H1 (cell line): ENCODE measurements around the gene ENPP7. TPM values are rescaled to one million over a fixed set of nuclear protein-coding genes. Genes with fewer than 3 reads are reported as not detected.

ENCODE experiments used
- CTCF ChIA-PET: fragments of 300-600 bp; sonication (Branson Sonifier 250); formaldehyde crosslinking; loops from one replicate; lab custom pipeline; 2021; ENCODE audit not compliant: partially characterized antibody; lab: Charles Lee
- POLR2A ChIA-PET: fragments of 300-600 bp; sonication (Branson Sonifier 250); formaldehyde crosslinking; loops from one replicate; lab custom pipeline; 2021; ENCODE audit warnings: inconsistent platforms; ENCODE audit not compliant: partially characterized antibody; lab: Charles Lee
- DNase-seq, 2 experiments: peaks; one replicate each; pipeline versions ENCODE4 v3.0.0 to v3.0.0-alpha.2; 2010 to 2022; ENCODE audit warnings: low spot score in 2 of 2, low read depth in 1 of 2, mixed read lengths in 1 of 2
- FAIRE-seq: peaks from 2 replicates; lab custom pipeline; 2011; peaks lifted over from hg19 to GRCh38; lab: Jason Lieb, UNC
- H2AFZ ChIP-seq: 2 replicates; pipeline ENCODE4 v1.8.1; 2012; ENCODE audit warnings: low read length, inconsistent platforms
- H2AK5ac ChIP-seq: 2 replicates; pipeline ENCODE4 v1.6.1; 2013; ENCODE audit warnings: low read depth, low read length
- H2BK120ac ChIP-seq: replicated peaks from 2 replicates; pipeline ENCODE3; 2013; ENCODE audit warnings: low read depth, low read length, inconsistent platforms
- H2BK12ac ChIP-seq: 2 replicates; pipeline ENCODE4 v1.6.1; 2013; ENCODE audit warnings: low read depth, low read length
- H2BK15ac ChIP-seq: 2 replicates; pipeline ENCODE4 v1.6.1; 2013; ENCODE audit warnings: low read length
- H2BK20ac ChIP-seq: 2 replicates; pipeline ENCODE4 v1.6.1; 2013; ENCODE audit warnings: low read length
- H2BK5ac ChIP-seq: 2 replicates; pipeline ENCODE4 v1.6.1; 2013; ENCODE audit warnings: low read depth, low read length
- H3K14ac ChIP-seq: 2 replicates; pipeline ENCODE4 v1.6.1; 2013; ENCODE audit warnings: inconsistent platforms; ENCODE audit not compliant: insufficient read length
- H3K18ac ChIP-seq: 2 replicates; pipeline ENCODE4 v1.6.1; 2013; ENCODE audit warnings: low read length; ENCODE audit errors: extremely low read depth
- H3K23ac ChIP-seq: 2 replicates; pipeline ENCODE4 v1.6.1; 2013; ENCODE audit warnings: inconsistent platforms; ENCODE audit not compliant: insufficient read length
- H3K23me2 ChIP-seq: 2 replicates; pipeline ENCODE4 v1.6.1; 2013; ENCODE audit warnings: low read depth, low read length
- H3K27ac ChIP-seq: 2 replicates; pipeline ENCODE4 v1.6.1; 2011; ENCODE audit warnings: low read depth, low read length, inconsistent platforms
- H3K27me3 ChIP-seq, 4 experiments: replicated peaks in 1 of 4; 1 replicate in 1 of 4; 2 replicates in 3 of 4; pipeline versions ENCODE4 v1.6.1 to v1.8.1; 2011 to 2013; ENCODE audit warnings: low read length in 3 of 4, mild to moderate bottlenecking in 3 of 4, inconsistent platforms in 2 of 4, mixed read lengths in 2 of 4, moderate library complexity in 1 of 4; ENCODE audit not compliant: control insufficient read depth in 3 of 4, insufficient read depth in 3 of 4; ENCODE audit errors: extremely low read depth in 1 of 4
- H3K36me3 ChIP-seq, 4 experiments: 2 replicates each; pipeline versions ENCODE4 v1.6.1 to v1.8.1; 2011 to 2013; ENCODE audit warnings: mild to moderate bottlenecking in 4 of 4, low read length in 3 of 4, moderate library complexity in 2 of 4, control low read depth in 1 of 4, inconsistent platforms in 1 of 4; ENCODE audit not compliant: insufficient read depth in 4 of 4, control insufficient read depth in 2 of 4
- H3K4ac ChIP-seq: replicated peaks from 2 replicates; pipeline ENCODE3; 2013; ENCODE audit warnings: low read length, low read depth, mixed read lengths, inconsistent platforms; ENCODE audit not compliant: insufficient read length
- H3K4me1 ChIP-seq, 4 experiments: replicated peaks in 1 of 4; 1 replicate in 1 of 4; 2 replicates in 3 of 4; pipeline versions ENCODE4 v1.6.1 to v1.8.1; 2011 to 2013; ENCODE audit warnings: low read length in 3 of 4, inconsistent platforms in 2 of 4, mixed read lengths in 1 of 4; ENCODE audit not compliant: insufficient read depth in 4 of 4, control insufficient read depth in 3 of 4
- H3K4me2 ChIP-seq, 2 experiments: 2 replicates each; pipeline versions ENCODE4 v1.6.1 to v1.8.1; 2011 to 2013; ENCODE audit warnings: low read depth in 2 of 2, low read length in 2 of 2, control low read depth in 1 of 2, inconsistent platforms in 1 of 2, mild to moderate bottlenecking in 1 of 2; ENCODE audit not compliant: insufficient read depth in 1 of 2
- H3K4me3 ChIP-seq, 4 experiments: fragments of 200-600, 300-600 bp in 1 of 4; sonication (generic), shearing (Covaris generic), sonication (Bioruptor Twin) in 1 of 4; 2 replicates each; pipeline versions ENCODE4 v1.5.1 to v1.8.1; 2011 to 2016; ENCODE audit warnings: low read length in 4 of 4, low read depth in 3 of 4, control low read depth in 2 of 4, inconsistent platforms in 2 of 4, mild to moderate bottlenecking in 2 of 4, mixed read lengths in 1 of 4, moderate library complexity in 1 of 4; ENCODE audit not compliant: insufficient read depth in 2 of 4; ENCODE audit errors: extremely low read depth in 1 of 4
- H3K56ac ChIP-seq: replicated peaks from 2 replicates; pipeline ENCODE3; 2013; ENCODE audit warnings: low read depth, mild to moderate bottlenecking, mixed read lengths, low read length, inconsistent platforms; ENCODE audit not compliant: insufficient read length
- H3K79me1 ChIP-seq: 2 replicates; pipeline ENCODE4 v1.6.1; 2013; ENCODE audit warnings: low read depth, low read length, control low read depth
- H3K79me2 ChIP-seq, 2 experiments: 2 replicates each; pipeline versions ENCODE4 v1.6.1 to v1.8.1; 2012 to 2013; ENCODE audit warnings: low read length in 2 of 2, mild to moderate bottlenecking in 2 of 2, inconsistent platforms in 1 of 2; ENCODE audit not compliant: insufficient read depth in 2 of 2, control insufficient read depth in 1 of 2
- H3K9ac ChIP-seq, 4 experiments: replicated peaks in 1 of 4; 1 replicate in 1 of 4; 2 replicates in 3 of 4; pipeline versions ENCODE4 v1.6.1 to v1.8.1; 2011 to 2013; ENCODE audit warnings: low read depth in 3 of 4, low read length in 3 of 4, control low read depth in 2 of 4, mild to moderate bottlenecking in 2 of 4, moderate library complexity in 2 of 4, inconsistent platforms in 1 of 4; ENCODE audit errors: extremely low read depth in 1 of 4
- H3K9me3 ChIP-seq, 2 experiments: 2 replicates each; pipeline versions ENCODE4 v1.6.1 to v1.8.1; 2012 to 2013; ENCODE audit warnings: mild to moderate bottlenecking in 2 of 2, moderate library complexity in 2 of 2, control low read depth in 1 of 2, inconsistent platforms in 1 of 2, low read depth in 1 of 2, low read length in 1 of 2, mixed read lengths in 1 of 2; ENCODE audit not compliant: insufficient read depth in 2 of 2
- H4K20me1 ChIP-seq, 2 experiments: replicated peaks in 1 of 2; 2 replicates each; pipeline versions ENCODE3 to v1.8.1; 2011 to 2013; ENCODE audit warnings: inconsistent platforms in 2 of 2, low read length in 2 of 2, mild to moderate bottlenecking in 1 of 2; ENCODE audit not compliant: insufficient read depth in 2 of 2, control insufficient read depth in 1 of 2
- H4K5ac ChIP-seq: 2 replicates; pipeline ENCODE4 v1.6.1; 2013; ENCODE audit warnings: low read length, low read depth, mixed read lengths, inconsistent platforms; ENCODE audit not compliant: insufficient read length
- H4K8ac ChIP-seq: 2 replicates; pipeline ENCODE4 v1.8.0; 2013; ENCODE audit warnings: mild to moderate bottlenecking, moderate library complexity, low read length, inconsistent platforms; ENCODE audit not compliant: insufficient read depth; ENCODE audit errors: extremely low read depth
- H4K91ac ChIP-seq: replicated peaks from 2 replicates; pipeline ENCODE3; 2013; ENCODE audit warnings: low read length, mixed read lengths, inconsistent platforms; ENCODE audit not compliant: insufficient read length
- E2F6 ChIP-seq: IDR thresholded peaks from 2 replicates; pipeline ENCODE4 v1.6.1; 2012; ENCODE audit warnings: inconsistent platforms
- KDM5A ChIP-seq: fragments of 200-600 bp; IDR thresholded peaks from 2 replicates; pipeline ENCODE4 v1.7.1; 2012; ENCODE audit warnings: mild to moderate bottlenecking, low read length, inconsistent platforms, mixed read lengths
- WGBS, 2 experiments: shearing (Covaris generic) in 1 of 2; methylation state at CpG; one replicate each; pipeline versions ENCODE4 v1.1.6 to v1.1.7; 2013 to 2015; ENCODE audit warnings: low lambda C conversion rate in 2 of 2, mixed read lengths in 2 of 2, inconsistent platforms in 1 of 2, low coverage in 1 of 2, missing lambda C conversion rate in 1 of 2; ENCODE audit not compliant: insufficient replicate concordance in 2 of 2, insufficient coverage in 1 of 2, insufficient read length in 1 of 2; ENCODE audit errors: extremely low coverage in 1 of 2, missing lambda C conversion rate in 1 of 2; 5-methylcytosine and 5-hydroxymethylcytosine counted together
- polyA plus RNA-seq, 7 experiments: library from polyadenylated mRNA; depleted of rRNA in 3 of 7; stranded (reverse) in 5 of 7; unstranded in 2 of 7; fragments of >200 nt in 5 of 7; fragments of 200-250 nt in 2 of 7; gene quantifications; 1 replicate in 5 of 7; 2 replicates in 1 of 7; 4 replicates in 1 of 7; pipeline versions ENCODE4 v1.2.1 to v1.2.3, GENCODE V29; 2011 to 2013; ENCODE audit warnings: missing spikeins in 2 of 7, mixed read lengths in 2 of 7
- total RNA-seq: library from RNA; stranded (reverse); fragmentation: NEBNext Ultra II Directional; extraction: Animal tissue kit (Norgen Biotek cat#: 25700); gene quantifications from 2 replicates; pipeline ENCODE4 v1.2.1, GENCODE V29; 2021

ENPP7 gene
- total and polyA plus RNA-seq, 2 of the 8 experiments (the other 6 are each of a cell fraction or from before 2014, with no cell fraction given): not detected

DNA sequence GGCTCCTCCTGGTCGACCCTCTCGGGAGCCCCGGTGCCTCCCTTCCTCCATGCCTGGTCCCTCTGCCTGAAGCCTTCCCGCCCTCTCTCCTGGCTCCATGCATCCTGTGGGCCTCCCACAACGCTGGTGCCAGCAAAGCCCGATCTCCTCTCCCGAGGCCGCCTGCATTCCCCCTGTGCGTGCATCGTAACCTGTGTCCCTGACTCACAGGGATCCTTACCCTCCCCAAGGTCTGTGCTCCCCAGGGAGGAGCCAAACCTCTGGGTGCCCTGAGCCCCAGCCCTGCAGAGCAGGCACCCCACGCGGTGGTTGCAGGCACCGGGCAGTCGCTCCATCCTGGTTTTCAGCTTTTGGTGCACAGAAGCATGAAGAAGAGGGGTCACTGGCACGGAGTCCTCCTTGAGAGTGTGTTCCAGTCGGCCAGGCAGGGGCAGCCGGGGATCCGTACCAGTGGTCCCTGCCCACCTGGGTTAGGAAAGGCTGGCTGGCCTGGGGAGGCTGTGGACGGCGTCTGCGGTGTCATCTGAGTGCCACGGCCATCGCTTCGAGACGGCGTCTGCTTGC, 1.8 kb upstream of the ENPP7 start:
- H4K91ac ChIP-seq: no peak overlapping the region
- H2AK5ac ChIP-seq: no peak overlapping the region
- H2BK20ac ChIP-seq: no peak overlapping the region; the same call in 1 of the 2 replicates
- no peak overlapping the region for H3K4ac ChIP-seq
- peak overlapping the region; percentile 81; the same call in 1 of the 2 replicates for H4K8ac ChIP-seq
- no peak overlapping the region for H2BK15ac ChIP-seq
- no peak for FAIRE-seq
- no peak for DNase-seq
- no peaks in the 10 kb centered on the region for H4K20me1 ChIP-seq
- POLR2A ChIA-PET: interaction anchor here (1.1 to 1.4 kb wide), 2 partner anchors 50 to 202 kb away, joined by 3 read pairs; no protein-coding TSS in a partner anchor
- no peaks in the 10 kb centered on the region for H3K79me1 ChIP-seq
- no peaks in the 10 kb centered on the region for H3K23me2 ChIP-seq
- H2BK120ac ChIP-seq: no peak overlapping the region
- H3K9ac ChIP-seq: no peak overlapping the region
- 86% methylated on average over 23 of the region's 26 CpGs; no CpG with 5 or more reads in 1 of the 2 experiments for WGBS, 2 experiments
- no peak overlapping the region for H3K23ac ChIP-seq
- peak overlapping the region; percentile 40 for H4K5ac ChIP-seq
- peak overlapping the region; percentile 71; the same call in 1 of the 2 replicates for H2BK5ac ChIP-seq
- H3K56ac ChIP-seq: no peak overlapping the region
- H3K36me3 ChIP-seq: no peaks in the 10 kb centered on the region
- CTCF ChIA-PET: interaction anchor here (0.8 to 2.6 kb wide), 4 partner anchors 8 to 116 kb away, joined by 3 to 14 read pairs (median 6); no protein-coding TSS in a partner anchor
- H3K4me1 ChIP-seq: peaks cover 0 to 6% (median 0%) of the 10 kb centered on the region in 4 experiments; a peak in 2 of 7 replicates
- no peaks in the 10 kb centered on the region for H3K79me2 ChIP-seq
- H2AFZ ChIP-seq: peak overlapping the region; percentile 98
- no peak overlapping the region for H3K14ac ChIP-seq
- no peak overlapping the region for H3K27ac ChIP-seq
- H3K9me3 ChIP-seq: no peaks in the 10 kb centered on the region
- H3K4me2 ChIP-seq: no peak overlapping the region
- H3K4me3 ChIP-seq: no peak overlapping the region
- H3K18ac ChIP-seq: peak overlapping the region; percentile 92
- 0 out of 2 replicates have a peak overlapping the region, but pooled peaks have one; percentile 39 for H2BK12ac ChIP-seq
- TF ChIP-seq KDM5A (no peak), E2F6 (peak; percentile 16; the same call in 1 of the 2 replicates)
- H3K27me3 ChIP-seq: no peaks in the 10 kb centered on the region
